GM19023 (cell line): ENCODE data around the gene QTRT2.

Experiments
- ATAC-seq: cut with Tn5 transposase; IDR thresholded peaks from one replicate; pipeline ENCODE4 v1.9.1; 2021; ENCODE audit warnings: mild to moderate bottlenecking, moderate library complexity; ENCODE audit not compliant: unreplicated experiment

QTRT2 gene

DNA sequence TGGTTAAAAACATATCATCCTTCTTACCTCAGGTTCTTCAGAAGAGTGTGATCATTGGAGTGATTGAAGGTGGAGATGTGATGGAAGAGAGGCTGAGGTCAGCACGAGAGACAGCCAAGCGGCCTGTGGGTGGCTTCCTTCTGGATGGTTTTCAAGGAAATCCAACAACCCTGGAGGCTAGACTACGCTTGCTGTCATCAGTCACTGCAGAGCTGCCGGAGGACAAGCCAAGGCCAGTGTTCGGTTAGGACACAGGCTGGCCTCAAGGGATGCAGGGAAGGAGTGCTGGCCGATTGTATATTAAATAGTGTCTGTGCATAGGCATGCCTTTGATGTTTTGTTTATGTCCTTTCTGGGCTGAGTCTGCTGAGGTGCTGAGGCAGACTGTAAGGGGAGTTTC, 20.2 kb downstream of the QTRT2 start:
- ATAC-seq = no peak

- no peak for ATAC-seq
Measured at GRCh38 chr3:114078126-114078525, 21.6 kb downstream of the QTRT2 start.

- no peak for ATAC-seq
Measured at GRCh38 chr3:114079761-114080160, 23.2 kb downstream of the QTRT2 start.

GRCh38 chr3:114080201-114080600, 23.7 kb downstream of the QTRT2 start:
- ATAC-seq = no peak

GRCh38 chr3:114081037-114081436, 24.5 kb downstream of the QTRT2 start:
- ATAC-seq = no peak

DNA sequence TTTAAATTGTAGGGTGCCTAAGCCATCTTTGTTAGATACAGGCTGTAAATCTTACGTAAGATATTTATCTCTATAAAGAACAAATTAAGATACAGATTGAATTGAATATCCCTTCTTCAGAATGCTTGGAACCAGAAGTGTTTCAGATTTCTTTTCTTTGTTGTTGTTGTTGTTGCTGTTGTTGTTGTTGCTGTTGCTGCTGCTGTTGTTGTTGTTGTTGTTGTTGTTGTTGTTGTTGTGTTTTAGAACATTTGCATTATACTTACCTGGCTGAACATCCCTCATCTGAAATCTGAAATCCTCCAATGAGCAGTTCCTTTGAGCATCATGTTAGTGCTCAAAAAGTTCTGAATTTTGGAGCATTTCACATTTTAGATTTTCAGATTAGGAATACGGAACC, 26.6 kb downstream of the QTRT2 start:
- no peak for ATAC-seq

- ATAC-seq = no peak
Measured at GRCh38 chr3:114086356-114086755, 29.8 kb downstream of the QTRT2 start.

GRCh38 chr3:114089675-114090074, 33.1 kb downstream of the QTRT2 start:
- ATAC-seq = no peak

- no peak for ATAC-seq
Measured at GRCh38 chr3:114092151-114093015, 35.8 kb downstream of the QTRT2 start.

DNA sequence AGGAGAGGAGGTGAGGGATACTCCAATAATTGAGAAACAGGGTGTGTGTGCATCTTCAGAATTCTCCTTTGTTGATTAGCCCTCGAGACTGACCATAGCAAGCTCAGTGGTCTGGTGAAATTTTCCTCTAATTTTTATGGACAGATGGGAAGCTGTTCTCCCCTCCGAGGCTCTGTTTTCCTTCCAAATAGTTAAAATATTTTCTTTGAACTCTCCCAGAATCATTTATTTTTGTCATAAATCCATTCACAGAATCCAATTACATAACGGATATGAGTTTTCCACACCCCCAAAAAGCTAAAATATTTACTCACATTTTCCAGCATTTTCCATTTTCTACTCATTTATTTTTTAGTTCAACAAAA, 36.5 kb downstream of the QTRT2 start:
- no peak for ATAC-seq

GRCh38 chr3:114093596-114093995, 37.1 kb downstream of the QTRT2 start:
- ATAC-seq = no peak

DNA sequence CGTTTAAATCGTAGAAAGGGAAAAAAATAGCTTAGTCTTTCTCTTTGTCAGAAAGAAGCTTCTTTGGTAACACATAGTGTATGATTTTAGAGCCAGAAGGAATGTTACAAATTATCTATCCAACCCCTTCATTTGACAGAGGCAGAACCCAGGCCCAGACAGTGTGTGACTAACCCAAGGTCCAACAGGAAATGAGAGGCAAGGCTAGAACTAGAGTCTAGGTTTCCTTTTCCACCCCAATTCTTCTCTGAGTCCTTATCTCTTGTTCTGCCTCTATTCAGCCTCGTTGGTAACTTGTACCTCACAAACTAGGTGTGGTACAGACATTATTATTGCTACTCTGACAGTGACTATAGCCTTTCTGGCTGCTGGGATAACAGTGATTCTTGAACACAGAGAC, 39.3 kb downstream of the QTRT2 start:
- no peak for ATAC-seq

DNA sequence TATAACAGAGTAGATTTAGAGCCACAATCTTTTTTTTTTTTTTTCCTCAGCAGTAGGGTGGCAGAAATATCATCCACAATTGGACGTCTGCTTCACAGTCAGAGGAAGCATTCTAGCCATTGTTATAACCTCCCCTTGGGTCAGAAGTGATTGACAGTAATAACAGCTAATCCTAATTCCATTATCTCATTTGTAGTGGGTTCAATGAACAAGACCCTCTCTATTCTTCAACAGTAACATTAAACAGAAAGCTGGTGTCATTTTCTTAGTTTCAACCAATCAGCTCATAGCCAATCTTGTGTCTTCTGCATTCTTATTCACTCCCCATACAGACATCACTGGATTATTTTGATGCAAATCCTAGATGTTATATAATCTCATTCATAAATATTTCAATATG, 44.6 kb downstream of the QTRT2 start:
- no peak for ATAC-seq

GRCh38 chr3:114103181-114103580, 46.6 kb downstream of the QTRT2 start:
- no peak for ATAC-seq

- no peak for ATAC-seq
Measured at GRCh38 chr3:114103858-114104257, 47.3 kb downstream of the QTRT2 start.

- ATAC-seq = no peak
Measured at GRCh38 chr3:114104414-114104813, 47.9 kb downstream of the QTRT2 start.

DNA sequence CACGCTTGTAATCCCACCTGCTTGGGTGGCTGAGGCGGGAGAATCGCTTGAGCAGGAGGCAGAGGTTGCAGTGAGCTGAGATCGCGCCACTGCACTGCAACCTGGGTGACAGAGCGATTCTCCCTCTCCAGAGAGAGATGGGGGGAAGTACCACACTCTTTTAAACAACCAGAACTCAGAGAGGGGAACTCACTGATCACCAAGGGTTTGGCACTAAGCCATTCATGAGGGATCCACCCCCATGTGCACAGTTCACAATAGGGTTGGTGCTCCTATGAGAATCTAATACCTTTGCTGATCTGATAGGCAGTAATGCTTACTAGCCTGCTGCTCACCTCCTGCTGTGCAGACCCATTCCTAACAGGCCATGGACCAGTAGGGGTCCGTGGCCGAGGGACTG, 51.6 kb downstream of the QTRT2 start:
- no peak for ATAC-seq

GRCh38 chr3:114110439-114110838, 53.9 kb downstream of the QTRT2 start:
- ATAC-seq = no peak

DNA sequence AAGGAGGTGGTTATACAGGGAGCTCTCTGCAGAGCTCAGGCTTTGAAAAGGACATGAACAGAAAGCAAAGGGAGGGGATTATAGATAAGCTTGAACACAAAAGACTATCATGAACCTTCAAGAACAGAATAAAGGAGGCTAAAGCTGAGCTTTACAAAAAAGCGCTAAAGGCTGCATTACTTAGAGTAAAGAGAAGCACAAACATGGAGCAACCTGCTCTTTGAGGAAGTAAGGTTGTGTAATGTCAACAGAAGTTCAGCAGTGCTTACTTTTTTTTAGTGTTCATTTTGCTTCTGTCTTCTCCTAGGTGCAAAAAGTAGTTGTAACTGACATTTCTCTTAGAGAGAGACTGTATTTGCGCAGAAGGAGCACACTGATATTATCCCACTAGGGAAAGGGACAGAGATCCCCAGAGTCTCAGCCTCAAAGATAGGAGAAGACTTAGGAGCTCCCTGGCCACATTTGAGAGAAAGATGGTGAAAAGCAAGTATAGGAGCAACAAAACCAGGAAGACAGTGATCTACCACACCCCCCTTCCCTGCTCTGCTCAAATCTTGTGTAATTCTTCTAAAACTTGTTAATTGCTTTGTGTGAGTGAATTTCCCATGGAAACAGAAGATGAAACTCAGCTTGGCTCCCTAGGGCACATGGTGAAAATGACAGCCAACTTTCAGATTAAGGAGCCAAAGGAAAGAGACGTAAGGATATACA, 54.7 kb downstream of the QTRT2 start:
- ATAC-seq = no peak

GRCh38 chr3:114112696-114113095, 56.2 kb downstream of the QTRT2 start:
- no peak for ATAC-seq

DNA sequence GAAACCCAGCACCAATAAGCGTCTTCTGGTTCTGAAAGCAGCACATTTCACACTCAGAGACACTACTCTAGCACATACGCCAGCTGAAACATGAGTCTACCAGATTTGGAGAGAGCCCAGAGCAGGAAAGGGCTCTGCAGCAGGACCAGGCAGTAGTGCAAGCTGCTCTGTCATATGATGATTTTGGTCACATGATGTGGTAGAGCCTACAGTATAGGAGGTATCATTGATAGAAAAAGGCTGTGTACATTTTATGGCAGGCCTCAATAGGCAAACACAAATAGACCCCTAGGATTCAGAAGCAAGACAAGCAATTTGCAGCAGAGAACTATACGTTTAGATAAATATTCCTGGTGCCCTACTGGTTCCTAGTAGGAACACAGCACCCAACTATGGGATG, 58.2 kb downstream of the QTRT2 start:
- ATAC-seq = no peak

DNA sequence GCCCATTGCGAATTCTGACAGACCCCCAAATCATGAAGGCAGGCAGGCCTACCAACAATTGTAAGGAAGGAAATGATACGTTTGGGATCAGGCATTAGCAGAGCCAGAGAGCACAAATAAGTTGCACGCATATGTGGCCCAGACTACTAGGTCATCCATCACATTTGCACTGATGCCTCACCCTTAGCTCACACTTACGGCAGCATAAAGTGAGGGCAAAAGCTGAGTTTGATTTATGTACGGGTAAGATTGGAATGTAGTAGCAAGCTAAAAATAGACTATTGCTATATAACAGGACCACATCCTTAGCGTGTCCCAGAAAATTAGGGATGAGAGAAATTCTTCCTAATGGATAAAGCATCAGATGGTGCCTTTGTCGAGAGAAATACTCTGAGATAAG, 58.6 kb downstream of the QTRT2 start:
- no peak for ATAC-seq
